HCT116 (cell line): ENCODE results near the gene UBQLNL. TPM values are rescaled to one million over a fixed set of nuclear protein-coding genes. Genes with fewer than 3 reads are reported as not detected.

ENCODE experiments used
- ATAC-seq: fragments of 200-7000 bp; cut with Tn5 transposase; 2 replicates; pipeline ENCODE4 v1.9.1; 2020; ENCODE audit warnings: mild to moderate bottlenecking, moderate library complexity
- BruUV-seq: library from RNA; stranded (reverse); fragments of 400-500 nt; replicated peaks from 2 replicates; lab custom pipeline; 2021; lab: Mats Ljungman, UMichigan
- CTCF ChIA-PET: fragments of 300-600 bp; sonication (Branson Sonifier 250); formaldehyde crosslinking; loops from one replicate; lab custom pipeline; 2021; ENCODE audit warnings: antibody characterized with exemption; lab: Charles Lee
- POLR2A ChIA-PET: fragments of 300-600, 350-600 bp; sonication (Branson Sonifier 250); formaldehyde crosslinking; loops from one replicate; lab custom pipeline; 2021; ENCODE audit warnings: antibody characterized with exemption; lab: Charles Lee
- RAD21 ChIA-PET, 2 experiments: fragments of 300-600 bp; sonication (Branson Sonifier 250); formaldehyde crosslinking; loops; one replicate each; lab custom pipeline; 2023; ENCODE audit warnings: low total read pairs in 2 of 2; ENCODE audit not compliant: uncharacterized antibody in 2 of 2, unreplicated experiment in 2 of 2, low non-redundant PET in 1 of 2; lab: Charles Lee
- DNase-seq: peaks from one replicate; pipeline ENCODE4 v3.0.0-alpha.2; 2010; ENCODE audit warnings: low read depth, low spot score
- H2AFZ ChIP-seq: fragments of 200-600 bp; shearing (Covaris generic), sonication (generic); 2 replicates; pipeline ENCODE4 v1.6.1; 2017; ENCODE audit warnings: low read depth, mixed run types, mixed read lengths, antibody characterized with exemption, low read length; ENCODE audit not compliant: poor library complexity, severe bottlenecking
- H3K27ac ChIP-seq: 2 replicates; pipeline ENCODE4 v1.5.1; 2012; ENCODE audit warnings: low read depth, low read length
- H3K27me3 ChIP-seq: fragments of 200-600 bp; sonication (generic); 2 replicates; pipeline ENCODE4 v1.6.1; 2016; ENCODE audit warnings: mixed run types, low read length, mixed read lengths; ENCODE audit not compliant: insufficient read depth
- H3K36me3 ChIP-seq, 2 experiments: fragments of 200-500 bp in 1 of 2; fragments of 200-600 bp in 1 of 2; sonication (Bioruptor generic) in 1 of 2; sonication (generic) in 1 of 2; 2 replicates each; pipeline versions ENCODE4 v1.5.1 to v1.6.1; 2014 to 2016; ENCODE audit warnings: low read length in 2 of 2, inconsistent platforms in 1 of 2, mixed read lengths in 1 of 2, mixed run types in 1 of 2; ENCODE audit not compliant: insufficient read depth in 2 of 2, control insufficient read depth in 1 of 2
- H3K4me1 ChIP-seq, 2 experiments: fragments of 200-600 bp in 1 of 2; sonication (generic) in 1 of 2; 2 replicates each; pipeline versions ENCODE4 v1.5.1 to v1.6.1; 2012 to 2017; ENCODE audit warnings: low read length in 2 of 2, inconsistent platforms in 1 of 2, mild to moderate bottlenecking in 1 of 2, mixed read lengths in 1 of 2, mixed run types in 1 of 2, moderate library complexity in 1 of 2; ENCODE audit not compliant: insufficient read depth in 2 of 2, control insufficient read depth in 1 of 2
- H3K4me2 ChIP-seq: fragments of 200-600 bp; sonication (generic); 2 replicates; pipeline ENCODE4 v1.6.1; 2017; ENCODE audit warnings: mixed run types, low read length, mixed read lengths
- H3K4me3 ChIP-seq, 2 experiments: fragments of 200-600 bp in 1 of 2; sonication (generic) in 1 of 2; replicated peaks in 1 of 2; 2 replicates each; pipeline ENCODE4 v1.5.1; 2011 to 2016; ENCODE audit warnings: low read length in 2 of 2, control low read depth in 1 of 2, low read depth in 1 of 2, mild to moderate bottlenecking in 1 of 2, mixed read lengths in 1 of 2, mixed run types in 1 of 2
- H3K79me2 ChIP-seq: fragments of 200-600 bp; sonication (generic); 2 replicates; pipeline ENCODE4 v1.6.1; 2017; ENCODE audit warnings: mild to moderate bottlenecking, mixed run types, low read length, moderate library complexity, mixed read lengths; ENCODE audit not compliant: insufficient read depth
- H3K9ac ChIP-seq: fragments of 200-600 bp; sonication (generic); 2 replicates; pipeline ENCODE4 v1.6.1; 2016; ENCODE audit warnings: low read length, mixed read lengths
- H3K9me2 ChIP-seq: fragments of 200-600 bp; sonication (generic), shearing (Covaris generic); 2 replicates; pipeline ENCODE4 v1.6.1; 2017; ENCODE audit warnings: mixed run types, mild to moderate bottlenecking, moderate library complexity; ENCODE audit not compliant: insufficient read depth
- H3K9me3 ChIP-seq, 2 experiments: fragments of 200-500 bp in 1 of 2; fragments of 200-600 bp in 1 of 2; sonication (Bioruptor generic) in 1 of 2; sonication (generic) in 1 of 2; 2 replicates each; pipeline ENCODE4 v1.6.1; 2014 to 2017; ENCODE audit warnings: low read length in 2 of 2, mixed read lengths in 2 of 2, inconsistent platforms in 1 of 2, low read depth in 1 of 2, mild to moderate bottlenecking in 1 of 2, mixed run types in 1 of 2, moderate library complexity in 1 of 2; ENCODE audit not compliant: control insufficient read depth in 1 of 2, insufficient read depth in 1 of 2
- H4K20me1 ChIP-seq: fragments of 200-600 bp; sonication (generic), shearing (Covaris generic); 2 replicates; pipeline ENCODE4 v1.6.1; 2017; ENCODE audit warnings: mixed run types, mild to moderate bottlenecking, moderate library complexity; ENCODE audit not compliant: insufficient read depth
- CBX3 ChIP-seq: IDR thresholded peaks from 2 replicates; pipeline ENCODE4 v1.6.1; 2012; ENCODE audit warnings: low read depth
- CEBPB ChIP-seq: IDR thresholded peaks from 2 replicates; pipeline ENCODE4 v1.6.1; 2012; ENCODE audit warnings: low read depth
- EZH2 ChIP-seq: fragments of 200-600 bp; sonication (generic); IDR thresholded peaks from 2 replicates; pipeline ENCODE4 v1.6.1; 2017; ENCODE audit warnings: antibody characterized with exemption, mixed run types
- EZH2phosphoT487 ChIP-seq: fragments of 200-600 bp; IDR thresholded peaks from 2 replicates; pipeline ENCODE4 v1.6.1; 2018; ENCODE audit warnings: antibody characterized with exemption, borderline replicate concordance
- FOSL1 ChIP-seq: IDR thresholded peaks from 2 replicates; pipeline ENCODE4 v1.6.1; 2012; ENCODE audit warnings: low read depth
- JUND ChIP-seq: IDR thresholded peaks from 2 replicates; pipeline ENCODE4 v1.6.1; 2012
- POLR2A ChIP-seq: IDR thresholded peaks from 2 replicates; pipeline ENCODE4 v1.7.0; 2011; ENCODE audit warnings: borderline replicate concordance; ENCODE audit not compliant: insufficient read depth, insufficient read length; ENCODE audit errors: extremely low read depth
- POLR2AphosphoS5 ChIP-seq: IDR thresholded peaks from 2 replicates; pipeline ENCODE4 v1.6.1; 2011; ENCODE audit warnings: mild to moderate bottlenecking, low read depth, low read length, moderate library complexity
- RAD21 ChIP-seq: IDR thresholded peaks from 2 replicates; pipeline ENCODE4 v1.6.1; 2012; ENCODE audit warnings: low read depth, mild to moderate bottlenecking
- SIN3A ChIP-seq: IDR thresholded peaks from 2 replicates; pipeline ENCODE4 v1.6.1; 2012; ENCODE audit warnings: low read depth
- SP1 ChIP-seq: IDR thresholded peaks from 2 replicates; pipeline ENCODE4 v1.6.1; 2012; ENCODE audit warnings: low read depth
- SRF ChIP-seq: IDR thresholded peaks from 2 replicates; pipeline ENCODE4 v1.6.1; 2012; ENCODE audit warnings: low read depth
- TCF7L2 ChIP-seq: IDR thresholded peaks from 2 replicates; pipeline ENCODE4 v1.7.0; 2011; ENCODE audit warnings: borderline replicate concordance, inconsistent platforms; ENCODE audit not compliant: insufficient read depth, insufficient read length; ENCODE audit errors: extremely low read depth
- YY1 ChIP-seq: IDR thresholded peaks from 2 replicates; pipeline ENCODE4 v1.6.1; 2011; ENCODE audit warnings: low read length, low read depth, moderate library complexity, mild to moderate bottlenecking; ENCODE audit not compliant: insufficient replicate concordance; ENCODE audit errors: extremely low read depth
- ZFX ChIP-seq: fragments of 450-650 bp; IDR thresholded peaks from 2 replicates; pipeline ENCODE4 v1.6.1; 2017
- ZNF274 ChIP-seq: fragments of 200-500 bp; sonication (Bioruptor generic); IDR thresholded peaks from 2 replicates; pipeline ENCODE4 v1.6.1; 2014; ENCODE audit warnings: mild to moderate bottlenecking, low read depth, low read length, inconsistent platforms
- intact Hi-C: fragments of 100-400 bp; cut with micrococcal nuclease; formaldehyde crosslinking; loops from 2 replicates; pipeline ENCODE4 v1.10.0; 2022
- total RNA-seq: library from RNA; stranded (reverse); gene quantifications from one replicate; pipeline ENCODE4 v1.2.1, GENCODE V29; 2021; ENCODE audit not compliant: unreplicated experiment
- TF ChIP-seq, protein P1 (sequence below): IDR thresholded peaks from 2 replicates; pipeline ENCODE4 v1.6.1; 2012
- TF ChIP-seq, protein P2 (sequence below): IDR thresholded peaks from 2 replicates; pipeline ENCODE4 v1.6.1; 2011; ENCODE audit warnings: mild to moderate bottlenecking, low read length, moderate library complexity; ENCODE audit not compliant: insufficient replicate concordance; ENCODE audit errors: extremely low read depth
- TF ChIP-seq, protein P3 (sequence below): IDR thresholded peaks from 2 replicates; pipeline ENCODE4 v1.6.1; 2012; ENCODE audit warnings: low read depth
- TF ChIP-seq, protein P4 (sequence below), 3 experiments: fragments of 200-600 bp in 1 of 3; sonication (generic) in 1 of 3; IDR thresholded peaks in 2 of 3; conservative IDR thresholded peaks in 1 of 3; 2 replicates each; pipeline ENCODE4 v1.5.1; 2012 to 2017; ENCODE audit warnings: low read depth in 2 of 3, low read length in 2 of 3, antibody characterized with exemption in 1 of 3, borderline replicate concordance in 1 of 3, control low read depth in 1 of 3, mild to moderate bottlenecking in 1 of 3, mixed read lengths in 1 of 3, mixed run types in 1 of 3, moderate library complexity in 1 of 3; ENCODE audit not compliant: insufficient read depth in 1 of 3

The UBQLNL gene
- total RNA-seq, 1 experiment from 2014 or later, result not detected

DNA sequence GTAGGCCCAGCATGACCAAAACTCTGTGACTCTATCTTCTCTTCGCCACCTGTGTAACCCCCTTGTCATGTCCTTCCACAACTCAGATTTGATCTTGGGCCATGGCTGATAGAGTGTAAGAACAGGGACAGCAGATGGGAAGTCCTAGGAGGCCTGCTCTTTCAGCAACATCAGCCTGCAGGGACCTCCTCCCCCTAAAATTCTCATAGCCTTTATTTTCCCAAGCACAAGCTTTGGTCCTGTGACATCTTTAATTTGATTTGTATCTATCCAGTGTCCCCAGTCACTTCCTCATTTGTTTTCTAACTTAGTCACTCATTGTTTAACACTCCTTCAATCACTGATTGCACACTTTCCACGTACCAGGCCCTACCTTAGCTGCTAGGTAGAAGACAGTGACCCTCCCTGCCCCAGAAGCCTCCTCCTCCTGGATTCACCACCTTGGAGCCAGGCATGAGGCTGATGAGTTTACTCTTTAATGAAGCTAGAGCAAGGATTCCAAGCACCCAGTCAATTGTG, 12.0 kb downstream of the UBQLNL start:
- no peak for DNase-seq
- TF ChIP-seq ZNF274 (no peak), SP1 (no peak), POLR2A (no peak), CEBPB (no peak), JUND (no peak), TCF7L2 (no peak), FOSL1 (no peak), CBX3 (no peak), SIN3A (no peak), POLR2AphosphoS5 (no peak), EZH2 (no peak), ZFX (no peak), YY1 (no peak), RAD21 (no peak), SRF (no peak), EZH2phosphoT487 (no peak)
- TF ChIP-seq, protein P1, sequence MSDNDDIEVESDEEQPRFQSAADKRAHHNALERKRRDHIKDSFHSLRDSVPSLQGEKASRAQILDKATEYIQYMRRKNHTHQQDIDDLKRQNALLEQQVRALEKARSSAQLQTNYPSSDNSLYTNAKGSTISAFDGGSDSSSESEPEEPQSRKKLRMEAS, result no peak
- TF ChIP-seq, protein P2, sequence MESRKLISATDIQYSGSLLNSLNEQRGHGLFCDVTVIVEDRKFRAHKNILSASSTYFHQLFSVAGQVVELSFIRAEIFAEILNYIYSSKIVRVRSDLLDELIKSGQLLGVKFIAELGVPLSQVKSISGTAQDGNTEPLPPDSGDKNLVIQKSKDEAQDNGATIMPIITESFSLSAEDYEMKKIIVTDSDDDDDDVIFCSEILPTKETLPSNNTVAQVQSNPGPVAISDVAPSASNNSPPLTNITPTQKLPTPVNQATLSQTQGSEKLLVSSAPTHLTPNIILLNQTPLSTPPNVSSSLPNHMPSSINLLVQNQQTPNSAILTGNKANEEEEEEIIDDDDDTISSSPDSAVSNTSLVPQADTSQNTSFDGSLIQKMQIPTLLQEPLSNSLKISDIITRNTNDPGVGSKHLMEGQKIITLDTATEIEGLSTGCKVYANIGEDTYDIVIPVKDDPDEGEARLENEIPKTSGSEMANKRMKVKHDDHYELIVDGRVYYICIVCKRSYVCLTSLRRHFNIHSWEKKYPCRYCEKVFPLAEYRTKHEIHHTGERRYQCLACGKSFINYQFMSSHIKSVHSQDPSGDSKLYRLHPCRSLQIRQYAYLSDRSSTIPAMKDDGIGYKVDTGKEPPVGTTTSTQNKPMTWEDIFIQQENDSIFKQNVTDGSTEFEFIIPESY, result no peak
- TF ChIP-seq, protein P3, sequence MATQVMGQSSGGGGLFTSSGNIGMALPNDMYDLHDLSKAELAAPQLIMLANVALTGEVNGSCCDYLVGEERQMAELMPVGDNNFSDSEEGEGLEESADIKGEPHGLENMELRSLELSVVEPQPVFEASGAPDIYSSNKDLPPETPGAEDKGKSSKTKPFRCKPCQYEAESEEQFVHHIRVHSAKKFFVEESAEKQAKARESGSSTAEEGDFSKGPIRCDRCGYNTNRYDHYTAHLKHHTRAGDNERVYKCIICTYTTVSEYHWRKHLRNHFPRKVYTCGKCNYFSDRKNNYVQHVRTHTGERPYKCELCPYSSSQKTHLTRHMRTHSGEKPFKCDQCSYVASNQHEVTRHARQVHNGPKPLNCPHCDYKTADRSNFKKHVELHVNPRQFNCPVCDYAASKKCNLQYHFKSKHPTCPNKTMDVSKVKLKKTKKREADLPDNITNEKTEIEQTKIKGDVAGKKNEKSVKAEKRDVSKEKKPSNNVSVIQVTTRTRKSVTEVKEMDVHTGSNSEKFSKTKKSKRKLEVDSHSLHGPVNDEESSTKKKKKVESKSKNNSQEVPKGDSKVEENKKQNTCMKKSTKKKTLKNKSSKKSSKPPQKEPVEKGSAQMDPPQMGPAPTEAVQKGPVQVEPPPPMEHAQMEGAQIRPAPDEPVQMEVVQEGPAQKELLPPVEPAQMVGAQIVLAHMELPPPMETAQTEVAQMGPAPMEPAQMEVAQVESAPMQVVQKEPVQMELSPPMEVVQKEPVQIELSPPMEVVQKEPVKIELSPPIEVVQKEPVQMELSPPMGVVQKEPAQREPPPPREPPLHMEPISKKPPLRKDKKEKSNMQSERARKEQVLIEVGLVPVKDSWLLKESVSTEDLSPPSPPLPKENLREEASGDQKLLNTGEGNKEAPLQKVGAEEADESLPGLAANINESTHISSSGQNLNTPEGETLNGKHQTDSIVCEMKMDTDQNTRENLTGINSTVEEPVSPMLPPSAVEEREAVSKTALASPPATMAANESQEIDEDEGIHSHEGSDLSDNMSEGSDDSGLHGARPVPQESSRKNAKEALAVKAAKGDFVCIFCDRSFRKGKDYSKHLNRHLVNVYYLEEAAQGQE, result no peak
- TF ChIP-seq, protein P4, sequence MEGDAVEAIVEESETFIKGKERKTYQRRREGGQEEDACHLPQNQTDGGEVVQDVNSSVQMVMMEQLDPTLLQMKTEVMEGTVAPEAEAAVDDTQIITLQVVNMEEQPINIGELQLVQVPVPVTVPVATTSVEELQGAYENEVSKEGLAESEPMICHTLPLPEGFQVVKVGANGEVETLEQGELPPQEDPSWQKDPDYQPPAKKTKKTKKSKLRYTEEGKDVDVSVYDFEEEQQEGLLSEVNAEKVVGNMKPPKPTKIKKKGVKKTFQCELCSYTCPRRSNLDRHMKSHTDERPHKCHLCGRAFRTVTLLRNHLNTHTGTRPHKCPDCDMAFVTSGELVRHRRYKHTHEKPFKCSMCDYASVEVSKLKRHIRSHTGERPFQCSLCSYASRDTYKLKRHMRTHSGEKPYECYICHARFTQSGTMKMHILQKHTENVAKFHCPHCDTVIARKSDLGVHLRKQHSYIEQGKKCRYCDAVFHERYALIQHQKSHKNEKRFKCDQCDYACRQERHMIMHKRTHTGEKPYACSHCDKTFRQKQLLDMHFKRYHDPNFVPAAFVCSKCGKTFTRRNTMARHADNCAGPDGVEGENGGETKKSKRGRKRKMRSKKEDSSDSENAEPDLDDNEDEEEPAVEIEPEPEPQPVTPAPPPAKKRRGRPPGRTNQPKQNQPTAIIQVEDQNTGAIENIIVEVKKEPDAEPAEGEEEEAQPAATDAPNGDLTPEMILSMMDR (IDR thresholded peaks at IDR 0.05 in 2 of 3, conservative IDR thresholded peaks at IDR 0.05 in 1 of 3; ENCODE audit: borderline replicate concordance in 1 of 3, insufficient read depth in 1 of 3, low read depth in 2 of 3, low read length in 2 of 3), result no peak
- POLR2A ChIA-PET, result interaction anchor here (1.3 to 3.2 kb wide), 8 partner anchors 10 to 99 kb away, joined by 4 to 56 read pairs (median 10); partner anchors contain the start of gene UBQLNL

More for the DNA sequence above, 12.0 kb downstream of the UBQLNL start:
- ChIA-PET RAD21 (no interaction called here), CTCF (no interaction called here)
- Histone ChIP-seq H3K36me3 (peaks cover 4 to 51% of the 10 kb centered on the region in 2 experiments; a peak in 3 of 4 replicates), H4K20me1 (peaks cover 39% of the 10 kb centered on the region; the same call in 1 of the 2 replicates), H3K4me3 (peak overlapping the region; percentile 61 to 93), H3K4me2 (peak overlapping the region; percentile 98), H2AFZ (no peak overlapping the region), H3K79me2 (peaks cover 60% of the 10 kb centered on the region), H3K9me2 (no peaks in the 10 kb centered on the region), H3K27me3 (no peaks in the 10 kb centered on the region), H3K4me1 (peaks cover 10 to 60% of the 10 kb centered on the region in 2 experiments), H3K27ac (peak overlapping the region; percentile 65), H3K9ac (peak overlapping the region; percentile 96), H3K9me3 (no peaks in the 10 kb centered on the region)
- BruUV-seq, result no TSS peak
- intact Hi-C loops, result no loop called here
- no peak for ATAC-seq
